ENCODE data around the gene JADE2. TPM values are rescaled to one million over a fixed set of nuclear protein-coding genes. Genes with fewer than 3 reads are reported as not detected.

Gene JADE2
- total and polyA plus RNA-seq, 2 of the 8 experiments (the other 6 are each of a cell fraction or from before 2014, with no cell fraction given): 19.2 to 55.8 TPM

DNA sequence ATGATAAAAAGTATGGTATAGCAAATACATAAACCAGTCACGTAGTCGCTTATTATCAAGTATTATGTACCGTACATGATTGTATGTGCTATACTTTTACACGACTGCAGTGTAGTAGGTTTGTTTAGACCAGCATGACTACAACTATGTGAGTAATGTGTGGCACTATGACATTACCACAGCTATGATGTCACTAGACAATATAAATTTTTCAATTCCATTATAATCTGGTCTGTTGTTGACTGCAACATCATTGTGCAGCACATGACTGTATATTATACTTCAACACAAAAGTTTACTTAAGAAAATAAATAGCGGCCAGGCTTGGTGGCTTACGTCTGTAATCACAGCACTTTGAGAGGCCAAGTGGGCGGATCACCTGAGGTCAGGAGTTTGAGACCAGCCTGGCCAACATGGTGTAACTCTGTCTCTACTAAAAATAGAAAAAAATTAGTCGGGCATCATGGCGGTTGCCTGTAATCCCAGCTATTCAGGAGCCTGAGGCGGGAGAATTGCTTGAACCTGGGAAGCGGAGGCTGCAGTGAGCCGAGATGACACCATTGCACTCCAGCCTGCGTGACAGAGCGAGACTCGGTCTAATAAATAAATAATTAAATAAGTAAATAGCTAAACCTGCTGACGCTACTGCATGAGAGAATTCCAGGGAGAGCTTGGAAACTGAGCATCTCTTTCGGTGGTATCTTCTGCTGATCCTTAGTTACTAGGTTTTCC lies 24.6 kb upstream of the JADE2 start (continued):
- TF ChIP-seq MAFK (IDR thresholded peaks at IDR 0.05; ENCODE audit: low read depth, low read length): no peak
- no peak for TF ChIP-seq ASH2L (IDR thresholded peaks at IDR 0.05; ENCODE audit: low read length)
- no peak for TF ChIP-seq ZNF274 (IDR thresholded peaks at IDR 0.05; ENCODE audit: borderline replicate concordance, extremely low read depth, low read length)
- TF ChIP-seq RFX5 (IDR thresholded peaks at IDR 0.05; ENCODE audit: borderline replicate concordance, low read depth, low read length): no peak
- no peak for TF ChIP-seq CHD2 (IDR thresholded peaks at IDR 0.05; ENCODE audit: low read length)
- no peak for TF ChIP-seq PHF8 (conservative IDR thresholded peaks at IDR 0.05; ENCODE audit: low read depth, low read length)
- no peak for TF ChIP-seq BACH1 (IDR thresholded peaks at IDR 0.05; ENCODE audit: low read length)
- TF ChIP-seq EGR1 (IDR thresholded peaks at IDR 0.05; ENCODE audit: borderline replicate concordance, low read depth, low read length): no peak

Data from H1 (cell line).